HepG2 (cell line): ENCODE results near the gene ADAM10. TPM values are rescaled to one million over a fixed set of nuclear protein-coding genes. Genes with fewer than 3 reads are reported as not detected.

Experiments
- CHD2 ChIP-seq: IDR thresholded peaks from 2 replicates; pipeline ENCODE4 v1.6.1; 2011; ENCODE audit warnings: low read depth, low read length, improper control_type of control experiment
- HNRNPL ChIP-seq: fragments of 200-400 bp; formaldehyde crosslinking; IDR thresholded peaks from 2 replicates; pipeline ENCODE4 v1.6.1; 2017; ENCODE audit warnings: mild to moderate bottlenecking, low read depth, low read length
- KDM5B ChIP-seq: sonication (generic); formaldehyde crosslinking; IDR thresholded peaks from 2 replicates; pipeline ENCODE4 v1.4.0; 2020; ENCODE audit warnings: missing genetic modification reagents, mild to moderate bottlenecking, borderline replicate concordance
- ZNF274 ChIP-seq: sonication (generic); formaldehyde crosslinking; IDR thresholded peaks from 2 replicates; pipeline ENCODE4 v1.5.1; 2020; ENCODE audit warnings: mild to moderate bottlenecking, missing genetic modification reagents
- ZNF343 ChIP-seq: sonication (generic); formaldehyde crosslinking; IDR thresholded peaks from 2 replicates; pipeline ENCODE4 v1.4.0; 2020; ENCODE audit warnings: mild to moderate bottlenecking, missing genetic modification reagents
- ZSCAN21 ChIP-seq: sonication (generic); formaldehyde crosslinking; IDR thresholded peaks from 2 replicates; pipeline ENCODE4 v1.8.0; 2022; ENCODE audit warnings: mild to moderate bottlenecking, missing genetic modification reagents, moderate library complexity, borderline replicate concordance
- polyA plus RNA-seq, 8 experiments: library from polyadenylated mRNA; depleted of rRNA in 3 of 8; stranded (reverse) in 7 of 8; unstranded in 1 of 8; fragments of >200 nt; fragmentation: Illumina TruSeq in 4 of 8; extraction: Trizol in 4 of 8; gene quantifications; 2 replicates each; pipeline versions ENCODE4 v1.2.1 to v1.2.3, GENCODE V29; 2011 to 2016; ENCODE audit warnings: low read depth in 4 of 8, missing spikeins in 1 of 8, mixed read lengths in 1 of 8; ENCODE audit not compliant: insufficient read depth in 1 of 8
- total RNA-seq, 5 experiments: library from RNA; depleted of rRNA; stranded (reverse); fragments of >200 nt; fragmentation: Illumina TruSeq; extraction: Trizol; gene quantifications; 2 replicates each; pipeline ENCODE4 v1.2.3, GENCODE V29; 2016; ENCODE audit warnings: low read depth in 1 of 5
- TF ChIP-seq, protein P1 (sequence below): sonication (generic); formaldehyde crosslinking; IDR thresholded peaks from one replicate; pipeline ENCODE4 v1.5.1; 2020; ENCODE audit warnings: mild to moderate bottlenecking, missing genetic modification reagents; ENCODE audit errors: not compliant biosample characterization
- TF ChIP-seq, protein P2 (sequence below): sonication (generic); formaldehyde crosslinking; IDR thresholded peaks from 2 replicates; pipeline ENCODE4 v1.8.0; 2023; ENCODE audit warnings: mild to moderate bottlenecking, missing genetic modification reagents

The ADAM10 gene
- total and polyA plus RNA-seq, 2 of the 13 experiments (the other 11 are each of a cell fraction or from before 2014, with no cell fraction given): 92.7 to 125 TPM

DNA sequence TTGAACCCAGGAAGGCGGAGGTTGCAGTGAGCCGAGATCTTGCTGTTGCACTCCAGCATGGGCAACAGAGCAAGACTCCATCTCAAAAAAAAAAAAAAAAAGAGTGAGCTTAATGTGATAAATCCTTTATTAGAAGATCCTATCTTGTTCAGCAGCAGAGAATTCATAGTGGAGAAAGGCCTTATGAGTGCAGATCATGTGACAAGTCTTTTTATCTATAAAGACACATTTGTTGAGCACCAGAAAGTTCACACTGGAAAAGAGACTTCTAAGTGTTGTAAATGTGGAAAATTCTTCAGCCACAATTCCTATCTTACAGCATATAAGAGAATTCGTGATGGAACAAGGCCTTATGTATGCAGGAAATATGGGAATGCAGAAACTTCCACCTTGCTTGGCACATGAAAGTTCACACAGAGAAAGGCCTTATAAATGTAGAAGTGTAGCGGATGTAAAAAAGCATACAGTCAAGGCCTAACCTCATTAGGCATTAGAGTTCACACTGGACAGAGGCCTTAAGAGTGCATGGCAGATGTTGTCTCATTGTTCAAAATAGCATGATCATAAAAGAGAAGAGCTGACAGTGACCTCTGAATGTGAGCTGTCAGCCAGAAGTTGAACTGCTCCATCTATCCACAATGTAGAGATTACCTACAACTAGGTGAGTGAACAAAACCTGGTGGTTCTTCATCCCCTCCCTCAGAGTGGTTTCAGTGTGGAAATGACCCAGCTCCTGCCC, 16.7 kb downstream of the ADAM10 start (continued):
- TF ChIP-seq, protein P1, sequence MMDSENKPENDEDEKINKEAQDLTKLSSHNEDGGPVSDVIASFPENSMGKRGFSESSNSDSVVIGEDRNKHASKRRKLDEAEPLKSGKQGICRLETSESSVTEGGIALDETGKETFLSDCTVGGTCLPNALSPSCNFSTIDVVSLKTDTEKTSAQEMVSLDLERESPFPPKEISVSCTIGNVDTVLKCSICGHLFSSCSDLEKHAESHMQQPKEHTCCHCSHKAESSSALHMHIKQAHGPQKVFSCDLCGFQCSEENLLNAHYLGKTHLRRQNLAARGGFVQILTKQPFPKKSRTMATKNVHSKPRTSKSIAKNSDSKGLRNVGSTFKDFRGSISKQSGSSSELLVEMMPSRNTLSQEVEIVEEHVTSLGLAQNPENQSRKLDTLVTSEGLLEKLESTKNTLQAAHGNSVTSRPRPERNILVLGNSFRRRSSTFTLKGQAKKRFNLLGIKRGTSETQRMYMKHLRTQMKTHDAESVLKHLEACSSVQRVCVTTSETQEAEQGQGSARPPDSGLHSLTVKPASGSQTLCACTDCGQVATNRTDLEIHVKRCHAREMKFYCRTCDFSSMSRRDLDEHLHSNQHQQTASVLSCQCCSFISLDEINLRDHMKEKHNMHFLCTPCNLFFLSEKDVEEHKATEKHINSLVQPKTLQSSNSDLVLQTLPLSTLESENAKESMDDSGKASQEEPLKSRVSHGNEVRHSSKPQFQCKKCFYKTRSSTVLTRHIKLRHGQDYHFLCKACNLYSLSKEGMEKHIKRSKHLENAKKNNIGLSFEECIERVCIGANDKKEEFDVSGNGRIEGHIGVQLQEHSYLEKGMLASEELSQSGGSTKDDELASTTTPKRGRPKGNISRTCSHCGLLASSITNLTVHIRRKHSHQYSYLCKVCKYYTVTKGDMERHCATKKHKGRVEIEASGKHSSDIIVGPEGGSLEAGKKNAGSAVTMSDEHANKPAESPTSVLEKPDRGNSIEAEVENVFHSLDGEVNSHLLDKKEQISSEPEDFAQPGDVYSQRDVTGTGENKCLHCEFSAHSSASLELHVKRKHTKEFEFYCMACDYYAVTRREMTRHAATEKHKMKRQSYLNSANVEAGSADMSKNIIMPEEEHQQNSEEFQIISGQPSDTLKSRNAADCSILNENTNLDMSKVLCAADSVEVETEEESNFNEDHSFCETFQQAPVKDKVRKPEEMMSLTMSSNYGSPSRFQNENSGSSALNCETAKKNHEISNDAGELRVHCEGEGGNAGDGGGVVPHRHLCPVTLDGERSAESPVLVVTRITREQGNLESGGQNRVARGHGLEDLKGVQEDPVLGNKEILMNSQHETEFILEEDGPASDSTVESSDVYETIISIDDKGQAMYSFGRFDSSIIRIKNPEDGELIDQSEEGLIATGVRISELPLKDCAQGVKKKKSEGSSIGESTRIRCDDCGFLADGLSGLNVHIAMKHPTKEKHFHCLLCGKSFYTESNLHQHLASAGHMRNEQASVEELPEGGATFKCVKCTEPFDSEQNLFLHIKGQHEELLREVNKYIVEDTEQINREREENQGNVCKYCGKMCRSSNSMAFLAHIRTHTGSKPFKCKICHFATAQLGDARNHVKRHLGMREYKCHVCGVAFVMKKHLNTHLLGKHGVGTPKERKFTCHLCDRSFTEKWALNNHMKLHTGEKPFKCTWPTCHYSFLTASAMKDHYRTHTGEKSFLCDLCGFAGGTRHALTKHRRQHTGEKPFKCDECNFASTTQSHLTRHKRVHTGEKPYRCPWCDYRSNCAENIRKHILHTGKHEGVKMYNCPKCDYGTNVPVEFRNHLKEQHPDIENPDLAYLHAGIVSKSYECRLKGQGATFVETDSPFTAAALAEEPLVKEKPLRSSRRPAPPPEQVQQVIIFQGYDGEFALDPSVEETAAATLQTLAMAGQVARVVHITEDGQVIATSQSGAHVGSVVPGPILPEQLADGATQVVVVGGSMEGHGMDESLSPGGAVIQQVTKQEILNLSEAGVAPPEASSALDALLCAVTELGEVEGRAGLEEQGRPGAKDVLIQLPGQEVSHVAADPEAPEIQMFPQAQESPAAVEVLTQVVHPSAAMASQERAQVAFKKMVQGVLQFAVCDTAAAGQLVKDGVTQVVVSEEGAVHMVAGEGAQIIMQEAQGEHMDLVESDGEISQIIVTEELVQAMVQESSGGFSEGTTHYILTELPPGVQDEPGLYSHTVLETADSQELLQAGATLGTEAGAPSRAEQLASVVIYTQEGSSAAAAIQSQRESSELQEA (CRISPR knock-in tag): no peak
- TF ChIP-seq CHD2 (no peak), HNRNPL (no peak), ZSCAN21 (no peak), ZNF274 (CRISPR knock-in tag) (no peak), KDM5B (CRISPR knock-in tag) (no peak), ZNF343 (CRISPR knock-in tag) (no peak)
- TF ChIP-seq, protein P2, sequence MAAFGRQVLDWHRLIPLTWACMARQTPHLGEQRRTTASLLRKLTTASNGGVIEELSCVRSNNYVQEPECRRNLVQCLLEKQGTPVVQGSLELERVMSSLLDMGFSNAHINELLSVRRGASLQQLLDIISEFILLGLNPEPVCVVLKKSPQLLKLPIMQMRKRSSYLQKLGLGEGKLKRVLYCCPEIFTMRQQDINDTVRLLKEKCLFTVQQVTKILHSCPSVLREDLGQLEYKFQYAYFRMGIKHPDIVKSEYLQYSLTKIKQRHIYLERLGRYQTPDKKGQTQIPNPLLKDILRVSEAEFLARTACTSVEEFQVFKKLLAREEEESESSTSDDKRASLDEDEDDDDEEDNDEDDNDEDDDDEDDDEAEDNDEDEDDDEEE (CRISPR knock-in tag): no peak
- TF ChIP-seq, all 625 proteins: peak for 0
